ENCODE measurements around the gene PPIL4. TPM values are rescaled to one million over a fixed set of nuclear protein-coding genes. Genes with fewer than 3 reads are reported as not detected.
"Not testable (repeated sequence)": the region's sequence is repeated elsewhere in the genome, so short reads cannot be mapped to it uniquely, and the experiment has no call there.

The PPIL4 gene
- total RNA-seq, 1 donor, result 10.8 TPM

GRCh38 chr6:149462712-149463111 is 83.1 kb downstream of the PPIL4 start:
- not testable (repeated sequence) for DNase-seq (ENCODE audit: low read depth in 2 of 3, low spot score in 2 of 3)

DNA sequence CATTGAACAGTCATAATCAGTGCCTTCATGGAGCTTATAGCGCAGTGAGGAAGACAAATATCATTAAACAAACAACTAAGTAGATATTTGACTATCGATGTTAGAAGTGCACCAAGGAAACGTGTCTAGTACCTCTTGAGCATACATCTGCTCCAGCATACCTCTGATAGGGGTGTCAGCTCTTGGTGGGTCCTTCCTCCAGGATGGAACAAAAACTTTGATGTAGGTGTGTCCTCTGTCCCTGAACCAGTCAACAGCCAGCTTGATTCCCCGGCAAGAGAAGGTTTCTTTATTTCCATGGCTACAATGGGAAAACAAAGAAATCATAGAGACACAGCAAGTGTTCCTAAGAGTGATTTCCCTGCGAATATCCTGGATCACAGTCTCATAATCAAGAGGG is 84.2 kb downstream of the PPIL4 start:
- no peak for DNase-seq (ENCODE audit: low read depth in 2 of 3, low spot score in 2 of 3)

DNA sequence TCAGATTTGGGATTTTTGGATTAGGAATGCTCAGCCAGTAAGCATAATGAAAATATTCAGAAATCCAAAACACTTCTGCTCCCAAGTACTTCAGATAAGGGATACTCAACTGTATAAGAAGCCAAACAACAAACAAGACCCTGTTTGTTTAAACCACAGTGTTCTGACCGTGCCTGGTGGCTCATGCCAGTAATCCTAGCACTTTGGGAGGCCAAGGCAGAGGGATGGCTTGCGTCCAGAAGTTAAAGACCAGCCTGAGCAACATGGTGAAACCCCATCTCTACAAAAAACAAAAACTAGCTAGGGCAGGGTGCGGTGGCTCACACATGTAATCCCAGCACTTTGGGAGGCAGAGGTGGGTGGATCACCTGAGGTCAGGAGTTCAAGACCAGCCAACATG is 85.6 kb downstream of the PPIL4 start:
- not testable (repeated sequence) for DNase-seq (ENCODE audit: low read depth in 2 of 3, low spot score in 2 of 3)

DNA sequence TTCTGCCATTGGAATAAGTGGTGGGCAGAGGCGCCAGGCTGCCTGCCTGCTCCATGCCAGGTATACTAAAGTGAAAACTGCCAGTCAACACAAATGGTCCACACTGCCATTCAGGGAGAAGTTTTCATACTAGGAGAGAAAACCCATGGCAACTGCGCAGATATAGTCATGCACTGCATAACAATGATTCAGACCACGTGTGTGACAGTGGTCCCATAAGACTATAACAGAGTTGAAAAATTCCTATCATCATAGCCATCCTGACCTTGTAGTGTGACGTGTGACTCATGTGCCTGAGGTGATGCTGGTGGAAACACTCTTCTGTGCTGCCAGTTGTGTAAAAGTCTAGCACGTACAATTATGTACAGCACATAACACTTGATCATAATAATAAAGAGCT is 86.1 kb downstream of the PPIL4 start:
- no peak for DNase-seq (ENCODE audit: low read depth in 2 of 3, low spot score in 2 of 3)

GRCh38 chr6:149458806-149459205 is 87.0 kb downstream of the PPIL4 start:
- DNase-seq (ENCODE audit: low read depth in 2 of 3, low spot score in 2 of 3), result no peak

DNA sequence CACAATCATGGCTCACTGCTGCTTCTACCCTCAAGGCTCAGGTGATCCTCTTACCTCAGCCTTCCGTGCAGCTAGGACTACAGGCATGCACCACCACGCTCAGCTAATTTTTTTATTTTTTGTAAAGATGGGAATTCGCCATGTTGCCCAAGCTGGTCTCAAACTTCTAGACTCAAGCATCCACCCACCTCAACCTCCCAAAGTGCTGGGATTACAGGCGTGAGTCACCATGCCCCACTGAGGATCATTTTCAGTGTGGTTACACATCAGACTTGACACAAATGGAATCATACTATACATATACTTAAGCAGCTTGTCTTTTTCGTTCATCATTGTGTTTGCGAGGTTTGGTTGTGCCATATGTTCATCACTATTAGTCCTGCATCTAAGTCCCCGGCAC is 87.6 kb downstream of the PPIL4 start:
- DNase-seq (ENCODE audit: low read depth in 2 of 3, low spot score in 2 of 3), result no peak

- DNase-seq (ENCODE audit: low read depth in 2 of 3, low spot score in 2 of 3), result no peak
Observed at GRCh38 chr6:149457316-149457884, 88.4 kb downstream of the PPIL4 start.

- DNase-seq (ENCODE audit: low read depth in 2 of 3, low spot score in 2 of 3), result no peak
Observed at GRCh38 chr6:149456311-149457021, 89.4 kb downstream of the PPIL4 start.

- DNase-seq (ENCODE audit: low read depth in 2 of 3, low spot score in 2 of 3), result no peak
Observed at GRCh38 chr6:149455031-149455732, 90.7 kb downstream of the PPIL4 start.

Small RNA genes lying within 50 kb of the gene (small RNA-seq; reads per million reads assigned to genes)
- gene RF00410 (not detected), gene RNU7-3P (not detected)

Other genes starting within 250 kb of the PPIL4 start
- gene TAB2, start 228.3 kb downstream of the PPIL4 start, total RNA-seq, result 50.4 TPM
- 4.3 TPM for gene SUMO4, start 145.8 kb downstream of the PPIL4 start, total RNA-seq
- gene ZC3H12D, start 61.0 kb downstream of the PPIL4 start, total RNA-seq, result 3.8 TPM
- gene GINM1, start 20.3 kb upstream of the PPIL4 start, total RNA-seq, result 10.0 TPM
- 12.9 TPM for gene KATNA1, start 102.7 kb upstream of the PPIL4 start, total RNA-seq
- gene LATS1, start 172.1 kb upstream of the PPIL4 start, total RNA-seq, result 24.5 TPM
- 19.7 TPM for gene NUP43, start 200.5 kb upstream of the PPIL4 start, total RNA-seq
- 109 TPM for gene PCMT1, start 203.7 kb upstream of the PPIL4 start, total RNA-seq

Data from hematopoietic multipotent progenitor cell (in vitro differentiated cells).